LHCN-M2 (cell line): ENCODE data around the gene RFX7. TPM values are rescaled to one million over a fixed set of nuclear protein-coding genes. Genes with fewer than 3 reads are reported as not detected.
A peak's percentile ranks its signal among the peaks of the same experiment; 100 is the strongest.

ENCODE experiments used
- DNase-seq: peaks from one replicate; pipeline ENCODE4 v3.0.0-alpha.2; 2012; ENCODE audit warnings: low read depth
- total RNA-seq: library from RNA; depleted of rRNA; stranded (reverse); fragments of >200 nt; gene quantifications from 2 replicates; pipeline ENCODE4 v1.2.3, GENCODE V29; 2014; rRNA removed

Gene RFX7
- total RNA-seq, 1 experiment from 2014 or later: 9.8 TPM

GRCh38 chr15:56045068-56045748, 198.5 kb downstream of the RFX7 start:
- no peak for DNase-seq

GRCh38 chr15:56042982-56043980, 200.4 kb downstream of the RFX7 start:
- DNase-seq: no peak

DNA sequence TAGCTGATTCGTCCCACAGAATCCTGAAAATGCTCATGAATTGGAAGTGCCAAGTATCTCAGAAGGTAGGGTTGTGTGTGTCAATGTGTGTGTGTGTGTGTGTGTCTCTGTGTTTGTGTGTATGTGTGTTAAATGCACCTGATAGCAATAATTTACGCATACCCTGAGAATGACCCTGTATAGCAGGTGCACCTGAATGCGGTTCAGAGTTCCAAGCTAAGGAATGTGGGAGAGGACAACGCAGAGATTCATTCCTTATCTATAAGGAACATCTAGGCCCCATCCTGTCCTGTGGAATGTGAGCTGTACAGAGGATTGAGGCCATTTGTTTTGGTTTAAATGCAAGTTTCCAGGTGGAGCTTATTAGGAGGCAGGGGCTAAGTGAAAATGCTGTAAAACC, 201.2 kb downstream of the RFX7 start:
- DNase-seq: no peak

DNA sequence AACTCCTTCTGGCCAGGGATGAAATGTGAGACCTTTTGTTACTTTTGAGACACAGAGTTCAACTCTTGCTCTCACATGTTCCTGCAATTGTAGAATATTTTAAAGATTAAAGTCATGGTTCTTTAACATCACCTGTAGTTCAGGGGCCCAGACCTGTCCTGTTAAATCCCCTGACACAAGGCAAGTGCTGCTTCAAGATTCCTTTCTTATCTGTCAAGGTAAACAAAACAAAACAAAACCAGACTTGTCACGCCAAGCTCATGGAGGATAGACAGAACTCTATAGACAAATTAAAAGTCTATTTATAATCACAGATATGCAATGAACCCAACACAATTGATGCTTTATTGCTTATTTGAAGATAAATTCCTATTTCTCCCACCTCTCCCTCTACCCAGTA, 201.6 kb downstream of the RFX7 start:
- no peak for DNase-seq

GRCh38 chr15:56040081-56041035, 203.3 kb downstream of the RFX7 start:
- peak; percentile 88 for DNase-seq

DNA sequence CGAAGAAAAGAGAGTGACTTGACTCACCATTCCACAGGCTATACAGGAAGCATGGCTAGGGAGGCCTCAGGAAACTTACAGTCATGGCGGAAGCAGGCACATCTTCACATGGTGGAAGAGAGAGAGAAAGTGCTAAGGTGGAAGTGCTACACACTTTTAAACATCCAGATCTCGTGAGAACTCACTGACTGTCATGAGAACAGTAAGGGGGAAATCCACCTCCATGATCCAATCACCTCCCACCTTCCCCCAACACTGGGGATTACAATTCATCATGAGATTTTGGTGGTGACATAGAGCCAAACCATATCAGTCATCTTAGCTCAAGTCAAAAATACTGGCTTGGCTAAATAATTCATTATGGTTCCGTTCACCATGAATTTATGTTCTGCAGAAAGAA, 205.0 kb downstream of the RFX7 start:
- no peak for DNase-seq

- peak; percentile 46 for DNase-seq
These were observed 205.7 kb downstream of the RFX7 start for GRCh38 chr15:56038015-56038414.

Other genes with a start within 250 kb of the RFX7 start
- gene TEX9, start 121.5 kb upstream of the RFX7 start, total RNA-seq: 4.4 and 4.8 TPM in 2 replicates
- gene MNS1, start 221.3 kb upstream of the RFX7 start, total RNA-seq: 5.3 and 5.8 TPM in 2 replicates